K562 (cell line): ENCODE data around the gene RNU6-1. TPM values are rescaled to one million over a fixed set of nuclear protein-coding genes. Genes with fewer than 3 reads are reported as not detected.

Experiments used
- ATF2 ChIP-seq: sonication (generic); formaldehyde crosslinking; IDR thresholded peaks from 2 replicates; pipeline ENCODE4 v1.8.1; 2022; ENCODE audit warnings: missing genetic modification reagents
- CAMTA2 ChIP-seq: fragments of 250-450 bp; sonication (Bioruptor Pico); conservative IDR thresholded peaks from 2 replicates; pipeline ENCODE4 v1.5.1; 2022
- ELK1 ChIP-seq: sonication (generic); formaldehyde crosslinking; IDR thresholded peaks from 2 replicates; pipeline ENCODE4 v1.8.1; 2022; ENCODE audit warnings: missing genetic modification reagents
- HMGN3 ChIP-seq: IDR thresholded peaks from 2 replicates; pipeline ENCODE4 v1.6.1; 2011; ENCODE audit warnings: borderline replicate concordance, low read depth, mild to moderate bottlenecking, mixed read lengths, low read length; ENCODE audit not compliant: insufficient read length; ENCODE audit errors: extremely low read depth
- MLLT1 ChIP-seq, 2 experiments: fragments of 450-650 bp; IDR thresholded peaks; 2 replicates each; pipeline ENCODE4 v1.6.1; 2016
- MLX ChIP-seq, 2 experiments: fragments of 450-650 bp in 1 of 2; sonication (generic) in 1 of 2; formaldehyde crosslinking; conservative IDR thresholded peaks; 2 replicates each; pipeline versions ENCODE4 v1.4.0 to v1.8.1; 2020 to 2022; ENCODE audit warnings: mild to moderate bottlenecking in 1 of 2, missing genetic modification reagents in 1 of 2
- NR3C1 ChIP-seq: sonication (generic); formaldehyde crosslinking; IDR thresholded peaks from 2 replicates; pipeline ENCODE4 v1.8.1; 2022; ENCODE audit warnings: missing genetic modification reagents
- PHTF2 ChIP-seq: fragments of 250-450 bp; sonication (Bioruptor Pico); IDR thresholded peaks from 2 replicates; pipeline ENCODE4 v1.5.0; 2021; ENCODE audit warnings: mild to moderate bottlenecking
- SMAD1 ChIP-seq: fragments of 150-350 bp; IDR thresholded peaks from 2 replicates; pipeline ENCODE4 v1.6.1; 2014; ENCODE audit warnings: low read length, low read depth; ENCODE audit not compliant: partially characterized antibody
- SREBF1 ChIP-seq: fragments of 150-350 bp; IDR thresholded peaks from 2 replicates; pipeline ENCODE4 v1.6.1; 2014; ENCODE audit warnings: antibody characterized with exemption, low read depth, low read length, borderline replicate concordance
- YBX1 ChIP-seq: fragments of 450-650 bp; IDR thresholded peaks from 2 replicates; pipeline ENCODE4 v1.7.1; 2016; ENCODE audit warnings: mild to moderate bottlenecking
- ZNF318 ChIP-seq, 2 experiments: fragments of 450-650 bp; IDR thresholded peaks; 2 replicates each; pipeline ENCODE4 v1.6.1; 2016; ENCODE audit warnings: mild to moderate bottlenecking in 2 of 2, borderline replicate concordance in 1 of 2, low read depth in 1 of 2, moderate library complexity in 1 of 2
- ZNF696 ChIP-seq: fragments of 250-450 bp; sonication (Bioruptor Pico); conservative IDR thresholded peaks from 2 replicates; pipeline ENCODE4 v1.4.0; 2020; ENCODE audit warnings: mild to moderate bottlenecking, moderate library complexity
- polyA plus RNA-seq, 8 experiments: library from polyadenylated mRNA; depleted of rRNA in 4 of 8; stranded (reverse) in 5 of 8; unstranded in 3 of 8; fragments of >200 nt; fragmentation: Nextera tagmentation in 2 of 8; fragmentation: Illumina TruSeq in 1 of 8; extraction: Ambion mirVana in 2 of 8; extraction: Trizol in 1 of 8; gene quantifications; 2 replicates each; pipeline versions ENCODE4 v1.2.1 to v1.2.3, GENCODE V29; 2011 to 2014; ENCODE audit warnings: inconsistent platforms in 1 of 8, missing spikeins in 1 of 8
- total RNA-seq, 7 experiments: library from RNA; depleted of rRNA in 6 of 7; stranded (reverse); fragments of >200 nt in 6 of 7; fragmentation: Illumina TruSeq in 2 of 7; extraction: Trizol in 2 of 7; gene quantifications; 2 replicates each; pipeline versions ENCODE4 v1.2.1 to v1.2.3, GENCODE V29; 2011 to 2021; ENCODE audit warnings: low replicate concordance in 1 of 7

The RNU6-1 gene
- total and polyA plus RNA-seq, 9 of the 15 experiments (the other 6 are each of a cell fraction or from before 2014, with no cell fraction given) = not detected

- TF ChIP-seq SREBF1 (no peak), YBX1 (no peak), ATF2 (CRISPR knock-in tag) (no peak), ZNF696 (no peak), CAMTA2 (CRISPR knock-in tag) (no peak), NR3C1 (CRISPR knock-in tag) (no peak), ZNF318 (IDR thresholded peaks at IDR 0.05; ENCODE audit: borderline replicate concordance in 1 of 2, low read depth in 1 of 2) (no peak), ELK1 (CRISPR knock-in tag) (no peak), MLLT1 (IDR thresholded peaks at IDR 0.05) (peak in 1 of 2 experiments; percentile 45; a peak in 2 of 4 replicates), HMGN3 (peak; percentile 67), PHTF2 (no peak), MLX (CRISPR knock-in tag; conservative IDR thresholded peaks at IDR 0.05) (no peak), SMAD1 (no peak)
Observed at GRCh38 chr15:67839929-67840748, at the start of gene RNU6-1 (continued).
